K562 (cell line): ENCODE data around the gene NUMB. TPM values are rescaled to one million over a fixed set of nuclear protein-coding genes. Genes with fewer than 3 reads are reported as not detected.

ENCODE experiments used
- ATAC-seq: fragments of 200-7000 bp; cut with Tn5 transposase; 3 replicates; pipeline ENCODE4 v1.9.1; 2020; ENCODE audit warnings: moderate library complexity
- BruUV-seq: library from RNA; stranded (reverse); fragments of 400-500 nt; replicated peaks from 2 replicates; lab custom pipeline; 2021; lab: Mats Ljungman, UMichigan
- CTCF ChIA-PET: fragments of 300-600 bp; formaldehyde crosslinking; extraction: SDS; loops from one replicate; lab custom pipeline; 2021; ENCODE audit warnings: low intra/inter-chr PET ratio; lab: Yijun Ruan, JAX
- POLR2A ChIA-PET: fragments of 300-600, 350-650 bp; sonication (Branson Sonifier 250); formaldehyde crosslinking; extraction: SDS; loops from one replicate; lab custom pipeline; 2021; ENCODE audit warnings: antibody characterized with exemption, inconsistent platforms; lab: Yijun Ruan, JAX
- DNase-seq, 4 experiments: peaks; one replicate each; pipeline versions ENCODE4 v3.0.0 to v3.0.0-alpha.2; 2011 to 2018; ENCODE audit warnings: low spot score in 3 of 4, mixed read lengths in 3 of 4; ENCODE audit errors: extremely low read depth in 1 of 4
- FAIRE-seq: peaks from 2 replicates; lab custom pipeline; 2011; peaks lifted over from hg19 to GRCh38; lab: Jason Lieb, UNC
- H2AFZ ChIP-seq: 2 replicates; pipeline ENCODE4 v1.6.0; 2011; ENCODE audit warnings: low read depth, low read length, control low read depth, inconsistent platforms
- H3K27ac ChIP-seq: fragments of 200-600 bp; 3 replicates; pipeline ENCODE4 v1.8.0; 2011; ENCODE audit warnings: low read depth, mild to moderate bottlenecking, control low read depth, inconsistent platforms, low read length, moderate library complexity, mixed read lengths; ENCODE audit errors: extremely low read depth
- H3K27me3 ChIP-seq, 2 experiments: fragments of 300-600 bp in 1 of 2; 2 replicates in 1 of 2; 3 replicates in 1 of 2; pipeline versions ENCODE4 v1.6.0 to v1.8.0; 2011; ENCODE audit warnings: inconsistent platforms in 2 of 2, low read length in 2 of 2, mild to moderate bottlenecking in 1 of 2, mixed read lengths in 1 of 2, moderate library complexity in 1 of 2; ENCODE audit not compliant: control insufficient read depth in 2 of 2, insufficient read depth in 2 of 2
- H3K36me3 ChIP-seq: fragments of 300-600 bp; 3 replicates; pipeline ENCODE4 v1.8.0; 2011; ENCODE audit warnings: mild to moderate bottlenecking, low read length, inconsistent platforms; ENCODE audit not compliant: control insufficient read depth, insufficient read depth
- H3K4me1 ChIP-seq, 2 experiments: fragments of 200-600 bp in 1 of 2; replicated peaks in 1 of 2; 2 replicates in 1 of 2; 3 replicates in 1 of 2; pipeline versions ENCODE4 v1.5.1 to v1.8.0; 2011; ENCODE audit warnings: inconsistent platforms in 2 of 2, low read length in 2 of 2, mild to moderate bottlenecking in 1 of 2, mixed read lengths in 1 of 2, moderate library complexity in 1 of 2; ENCODE audit not compliant: control insufficient read depth in 2 of 2, insufficient read depth in 2 of 2
- H3K4me2 ChIP-seq: 2 replicates; pipeline ENCODE4 v1.6.1; 2011; ENCODE audit warnings: low read length, control low read depth, inconsistent platforms, mixed read lengths; ENCODE audit not compliant: insufficient read depth
- H3K4me3 ChIP-seq: fragments of 200-600 bp; sonication (generic), shearing (Covaris generic); 2 replicates; pipeline ENCODE4 v1.5.1; 2016; ENCODE audit warnings: control low read depth, inconsistent platforms
- H3K79me2 ChIP-seq: fragments of 200-600 bp; 3 replicates; pipeline ENCODE4 v1.8.0; 2011; ENCODE audit warnings: low read length, inconsistent platforms; ENCODE audit not compliant: control insufficient read depth, insufficient read depth
- H3K9ac ChIP-seq, 2 experiments: 2 replicates each; pipeline versions ENCODE4 v1.6.0 to v1.6.1; 2011; ENCODE audit warnings: low read depth in 2 of 2, low read length in 2 of 2, control low read depth in 1 of 2, inconsistent platforms in 1 of 2, mild to moderate bottlenecking in 1 of 2, mixed read lengths in 1 of 2; ENCODE audit not compliant: insufficient read depth in 1 of 2
- H3K9me1 ChIP-seq: one replicate; pipeline ENCODE4 v1.6.0; 2011; ENCODE audit warnings: inconsistent platforms, mild to moderate bottlenecking, low read length, moderate library complexity; ENCODE audit not compliant: control insufficient read depth, insufficient read depth
- H3K9me3 ChIP-seq: replicated peaks from 2 replicates; pipeline ENCODE4 v1.5.1; 2011; ENCODE audit warnings: low read depth, low read length, inconsistent platforms; ENCODE audit not compliant: control insufficient read depth, insufficient read depth
- H4K20me1 ChIP-seq: replicated peaks from 2 replicates; pipeline ENCODE4 v1.6.1; 2011; ENCODE audit warnings: low read length, inconsistent platforms, mixed read lengths; ENCODE audit not compliant: control insufficient read depth, insufficient read depth
- ATF1 ChIP-seq, 2 experiments: fragments of 450-650 bp in 1 of 2; IDR thresholded peaks; 2 replicates each; pipeline ENCODE4 v1.6.1; 2016; ENCODE audit warnings: missing compliant biosample characterization in 1 of 2, missing genetic modification characterization in 1 of 2
- C11orf30 ChIP-seq: fragments of 450-650 bp; IDR thresholded peaks from 2 replicates; pipeline ENCODE4 v1.6.1; 2016; ENCODE audit warnings: low read depth, mild to moderate bottlenecking
- ETV6 ChIP-seq, 3 experiments: fragments of 150-350 bp in 1 of 3; sonication (generic) in 1 of 3; formaldehyde crosslinking in 1 of 3; IDR thresholded peaks; 2 replicates each; pipeline versions ENCODE4 v1.6.1 to v1.8.0; 2014 to 2022; ENCODE audit warnings: borderline replicate concordance in 2 of 3, low read depth in 2 of 3, antibody characterized with exemption in 1 of 3, low read length in 1 of 3, mild to moderate bottlenecking in 1 of 3, missing genetic modification reagents in 1 of 3
- ID3 ChIP-seq, 2 experiments: fragments of 250-450 bp in 1 of 2; fragments of 450-650 bp in 1 of 2; sonication (Bioruptor Pico) in 1 of 2; IDR thresholded peaks; 2 replicates each; pipeline versions ENCODE4 v1.6.1 to v1.8.0; 2016 to 2021; ENCODE audit warnings: mild to moderate bottlenecking in 2 of 2, moderate library complexity in 2 of 2, missing compliant biosample characterization in 1 of 2, missing genetic modification characterization in 1 of 2
- MAFF ChIP-seq: IDR thresholded peaks from 2 replicates; pipeline ENCODE4 v1.6.1; 2012; ENCODE audit warnings: low read length, improper control_type of control experiment
- MAFG ChIP-seq: fragments of 450-650 bp; conservative IDR thresholded peaks from 2 replicates; pipeline ENCODE4 v1.6.1; 2016; ENCODE audit warnings: missing genetic modification characterization, missing compliant biosample characterization
- MAFK ChIP-seq: IDR thresholded peaks from 2 replicates; pipeline ENCODE4 v1.6.1; 2011; ENCODE audit warnings: low read length, improper control_type of control experiment
- MEIS2 ChIP-seq: fragments of 450-650 bp; IDR thresholded peaks from 2 replicates; pipeline ENCODE4 v1.6.1; 2014; ENCODE audit warnings: mild to moderate bottlenecking; ENCODE audit not compliant: partially characterized antibody
- NFXL1 ChIP-seq: fragments of 450-650 bp; formaldehyde crosslinking; IDR thresholded peaks from 2 replicates; pipeline ENCODE4 v1.4.0; 2021; ENCODE audit warnings: mild to moderate bottlenecking
- SIN3B ChIP-seq: fragments of 450-650 bp; IDR thresholded peaks from 2 replicates; pipeline ENCODE4 v1.6.1; 2017; ENCODE audit warnings: low read depth, mild to moderate bottlenecking, moderate library complexity
- SREBF1 ChIP-seq: fragments of 150-350 bp; IDR thresholded peaks from 2 replicates; pipeline ENCODE4 v1.6.1; 2014; ENCODE audit warnings: antibody characterized with exemption, low read depth, low read length, borderline replicate concordance
- SRSF7 ChIP-seq: fragments of 200-400 bp; formaldehyde crosslinking; optimal IDR thresholded peaks from 2 replicates; pipeline ENCODE3; 2017; ENCODE audit warnings: mild to moderate bottlenecking, low read depth, low read length
- THAP12 ChIP-seq: fragments of 250-450 bp; sonication (Bioruptor Pico); IDR thresholded peaks from 2 replicates; pipeline ENCODE4 v1.9.0; 2021; ENCODE audit warnings: mild to moderate bottlenecking, inconsistent platforms
- XRCC5 ChIP-seq: fragments of 200-400 bp; formaldehyde crosslinking; IDR thresholded peaks from 2 replicates; pipeline ENCODE4 v1.6.1; 2017; ENCODE audit warnings: low read depth, mild to moderate bottlenecking, low read length
- ZNF3 ChIP-seq: fragments of 250-450 bp; sonication (Bioruptor Pico); IDR thresholded peaks from 2 replicates; pipeline ENCODE4 v1.5.0; 2021; ENCODE audit warnings: mild to moderate bottlenecking, moderate library complexity
- ZNF316 ChIP-seq: fragments of 450-650 bp; IDR thresholded peaks from 2 replicates; pipeline ENCODE4 v1.6.1; 2016
- ZNF75A ChIP-seq: fragments of 450-650 bp; formaldehyde crosslinking; IDR thresholded peaks from 2 replicates; pipeline ENCODE4 v1.4.0; 2020; ENCODE audit warnings: mild to moderate bottlenecking
- WGBS: fragments of 100-300 bp; shearing (Covaris generic); methylation state at CpG from one replicate; pipeline ENCODE4 v1.1.6; 2016; ENCODE audit warnings: low coverage, mixed read lengths; ENCODE audit not compliant: insufficient coverage; ENCODE audit errors: missing lambda C conversion rate; 5-methylcytosine and 5-hydroxymethylcytosine counted together
- in situ Hi-C: fragments of 300-500 bp; cut with MboI; formaldehyde crosslinking; loops from 4 replicates; pipeline ENCODE4 v1.15.0; 2018; ENCODE audit warnings: inconsistent platforms, mixed read lengths
- intact Hi-C: fragments of 100-400 bp; cut with micrococcal nuclease; formaldehyde crosslinking; loops from 2 replicates; pipeline ENCODE4 v1.14.2; 2022
- polyA plus RNA-seq, 8 experiments: library from polyadenylated mRNA; depleted of rRNA in 4 of 8; stranded (reverse) in 5 of 8; unstranded in 3 of 8; fragments of >200 nt; fragmentation: Nextera tagmentation in 2 of 8; fragmentation: Illumina TruSeq in 1 of 8; extraction: Ambion mirVana in 2 of 8; extraction: Trizol in 1 of 8; gene quantifications; 2 replicates each; pipeline versions ENCODE4 v1.2.1 to v1.2.3, GENCODE V29; 2011 to 2014; ENCODE audit warnings: inconsistent platforms in 1 of 8, missing spikeins in 1 of 8
- total RNA-seq, 7 experiments: library from RNA; depleted of rRNA in 6 of 7; stranded (reverse); fragments of >200 nt in 6 of 7; fragmentation: Illumina TruSeq in 2 of 7; extraction: Trizol in 2 of 7; gene quantifications; 2 replicates each; pipeline versions ENCODE4 v1.2.1 to v1.2.3, GENCODE V29; 2011 to 2021; ENCODE audit warnings: low replicate concordance in 1 of 7
- TF ChIP-seq, protein P1 (sequence below): sonication (generic); formaldehyde crosslinking; IDR thresholded peaks from 2 replicates; pipeline ENCODE4 v1.8.1; 2023; ENCODE audit warnings: mild to moderate bottlenecking, missing genetic modification reagents, moderate library complexity

NUMB gene
- total and polyA plus RNA-seq, 9 of the 15 experiments (the other 6 are each of a cell fraction or from before 2014, with no cell fraction given): 13.5 to 54.0 (median 32.3) TPM

- intact Hi-C loops (no loop called here), in situ Hi-C loops (loop anchor here (10.0 kb wide), 1 partner anchor 719 kb away; no protein-coding TSS in a partner anchor)
- FAIRE-seq: no peak
- no peak overlapping the region for H3K9ac ChIP-seq
- no peaks in the 10 kb centered on the region for H3K36me3 ChIP-seq
- no peaks in the 10 kb centered on the region for H3K79me2 ChIP-seq
- H2AFZ ChIP-seq: no peak overlapping the region
- no TSS peak for BruUV-seq
- no peaks in the 10 kb centered on the region for H3K9me3 ChIP-seq
- H3K4me3 ChIP-seq: no peak overlapping the region
- peak in 1 of 4 experiments; percentile 2 for DNase-seq
- H3K9me1 ChIP-seq: peaks cover 2% of the 10 kb centered on the region
- H3K4me2 ChIP-seq: no peak overlapping the region
- no peak for ATAC-seq
- 0 out of 2 replicates have a peak, but pooled peaks cover 4% of the 10 kb centered on the region for H4K20me1 ChIP-seq
- H3K4me1 ChIP-seq: peaks cover 5 to 24% of the 10 kb centered on the region in 2 experiments; a peak in 4 of 5 replicates
- no peak overlapping the region for H3K27ac ChIP-seq
- ChIA-PET POLR2A (no interaction called here), CTCF (no interaction called here)
- peaks cover 29 to 60% of the 10 kb centered on the region in 2 experiments for H3K27me3 ChIP-seq
- 44% methylated on average over 3 of the region's 10 CpGs for WGBS
- no peak for TF ChIP-seq SREBF1
- no peak for TF ChIP-seq ID3 (CRISPR knock-in tag; IDR thresholded peaks at IDR 0.05)
- no peak for TF ChIP-seq ID3 (tag; IDR thresholded peaks at IDR 0.05)
- peak; percentile 89 for TF ChIP-seq ZNF316
- TF ChIP-seq ATF1 (CRISPR knock-in tag; IDR thresholded peaks at IDR 0.05): no peak
- no peak for TF ChIP-seq ATF1 (tag; IDR thresholded peaks at IDR 0.05)
- no peak for TF ChIP-seq ZNF3 (CRISPR knock-in tag)
- no peak for TF ChIP-seq XRCC5
- no peak for TF ChIP-seq SIN3B
- TF ChIP-seq NFXL1: no peak
- peak; percentile 59 for TF ChIP-seq MAFF
- peak; percentile 37; the same call in 1 of the 2 replicates for TF ChIP-seq MAFK
- no peak for TF ChIP-seq SRSF7
- no peak for TF ChIP-seq THAP12 (CRISPR knock-in tag)
- peak; percentile 83 for TF ChIP-seq C11orf30
- TF ChIP-seq, protein P1, sequence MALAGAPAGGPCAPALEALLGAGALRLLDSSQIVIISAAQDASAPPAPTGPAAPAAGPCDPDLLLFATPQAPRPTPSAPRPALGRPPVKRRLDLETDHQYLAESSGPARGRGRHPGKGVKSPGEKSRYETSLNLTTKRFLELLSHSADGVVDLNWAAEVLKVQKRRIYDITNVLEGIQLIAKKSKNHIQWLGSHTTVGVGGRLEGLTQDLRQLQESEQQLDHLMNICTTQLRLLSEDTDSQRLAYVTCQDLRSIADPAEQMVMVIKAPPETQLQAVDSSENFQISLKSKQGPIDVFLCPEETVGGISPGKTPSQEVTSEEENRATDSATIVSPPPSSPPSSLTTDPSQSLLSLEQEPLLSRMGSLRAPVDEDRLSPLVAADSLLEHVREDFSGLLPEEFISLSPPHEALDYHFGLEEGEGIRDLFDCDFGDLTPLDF (CRISPR knock-in tag): no peak
- no peak for TF ChIP-seq ZNF75A (CRISPR knock-in tag)
- peak; percentile 71 for TF ChIP-seq MAFG (tag)
- no peak for TF ChIP-seq ETV6 (IDR thresholded peaks at IDR 0.05; ENCODE audit: borderline replicate concordance in 1 of 2, low read depth in 2 of 2, low read length in 1 of 2)
- no peak for TF ChIP-seq ETV6 (CRISPR knock-in tag; IDR thresholded peaks at IDR 0.05; ENCODE audit: borderline replicate concordance)
- no peak for TF ChIP-seq MEIS2
These were observed 224.8 kb downstream of the NUMB start for GRCh38 chr14:73233564-73233963.
